GM18858 (cell line): ENCODE measurements around the gene ARMH3.

Source experiments
- ATAC-seq: cut with Tn5 transposase; IDR thresholded peaks from one replicate; pipeline ENCODE4 v1.9.1; 2021; ENCODE audit not compliant: unreplicated experiment

ARMH3 gene

GRCh38 chr10:101897633-101898032 is 158.3 kb downstream of the ARMH3 start:
- ATAC-seq, result no peak

GRCh38 chr10:101896225-101896877 is 159.6 kb downstream of the ARMH3 start:
- ATAC-seq, result no peak

- no peak for ATAC-seq
Measured at GRCh38 chr10:101895781-101896180, 160.2 kb downstream of the ARMH3 start.

- ATAC-seq, result no peak
Measured at GRCh38 chr10:101894742-101895141, 161.2 kb downstream of the ARMH3 start.

- ATAC-seq, result no peak
Measured at GRCh38 chr10:101894266-101894665, 161.7 kb downstream of the ARMH3 start.

- ATAC-seq, result no peak
Measured at GRCh38 chr10:101893510-101894120, 162.4 kb downstream of the ARMH3 start.

- ATAC-seq, result no peak
Measured at GRCh38 chr10:101892782-101893391, 163.1 kb downstream of the ARMH3 start.

- no peak for ATAC-seq
Measured at GRCh38 chr10:101889256-101890210, 166.4 kb downstream of the ARMH3 start.

GRCh38 chr10:101888251-101888949 is 167.6 kb downstream of the ARMH3 start:
- ATAC-seq, result no peak

- no peak for ATAC-seq
Measured at GRCh38 chr10:101887775-101888174, 168.2 kb downstream of the ARMH3 start.

- no peak for ATAC-seq
Measured at GRCh38 chr10:101886521-101887312, 169.3 kb downstream of the ARMH3 start.

- ATAC-seq, result no peak
Measured at GRCh38 chr10:101881036-101881774, 174.8 kb downstream of the ARMH3 start.

- no peak for ATAC-seq
Measured at GRCh38 chr10:101880232-101880573, 175.8 kb downstream of the ARMH3 start.

- ATAC-seq, result no peak
Measured at GRCh38 chr10:101879456-101880231, 176.3 kb downstream of the ARMH3 start.

GRCh38 chr10:101878869-101879268 is 177.1 kb downstream of the ARMH3 start:
- no peak for ATAC-seq

GRCh38 chr10:101875068-101875688 is 180.8 kb downstream of the ARMH3 start:
- ATAC-seq, result no peak

GRCh38 chr10:101874252-101874651 is 181.7 kb downstream of the ARMH3 start:
- no peak for ATAC-seq

GRCh38 chr10:101867931-101868330 is 188.0 kb downstream of the ARMH3 start:
- ATAC-seq, result no peak
